Neural progenitor cell (in vitro differentiated cells): ENCODE measurements around the gene IGFL1. TPM values are rescaled to one million over a fixed set of nuclear protein-coding genes. Genes with fewer than 3 reads are reported as not detected.
"Not testable (repeated sequence)": the region's sequence is repeated elsewhere in the genome, so short reads cannot be mapped to it uniquely, and the experiment has no call there.

ENCODE experiments used
- DNase-seq: peaks from one replicate; pipeline ENCODE4 v3.0.0-alpha.2; 2016; ENCODE audit warnings: low spot score
- H2AFZ ChIP-seq: fragments of 200-600 bp; sonication (generic); replicated peaks from 2 replicates; pipeline ENCODE4 v1.6.1; 2016; ENCODE audit warnings: antibody characterized with exemption
- H3F3A ChIP-seq: fragments of 200-600 bp; sonication (generic); 2 replicates; pipeline ENCODE4 v1.6.1; 2016; ENCODE audit warnings: antibody characterized with exemption, low read depth
- H3K27ac ChIP-seq: fragments of 200-600 bp; sonication (generic); 2 replicates; pipeline ENCODE4 v1.5.1; 2016; ENCODE audit warnings: mild to moderate bottlenecking
- H3K27me3 ChIP-seq: fragments of 200-600 bp; sonication (generic); 2 replicates; pipeline ENCODE4 v1.6.1; 2016; ENCODE audit warnings: mild to moderate bottlenecking, moderate library complexity
- H3K36me3 ChIP-seq: fragments of 200-600 bp; sonication (generic); 2 replicates; pipeline ENCODE4 v1.5.1; 2016
- H3K4me1 ChIP-seq: fragments of 200-600 bp; sonication (generic); 2 replicates; pipeline ENCODE4 v1.6.1; 2016; ENCODE audit warnings: mixed run types
- H3K4me2 ChIP-seq: fragments of 200-600 bp; sonication (generic); 2 replicates; pipeline ENCODE4 v1.6.1; 2016
- H3K4me3 ChIP-seq: fragments of 200-600 bp; sonication (generic); 2 replicates; pipeline ENCODE4 v1.5.1; 2016
- H3K79me2 ChIP-seq: fragments of 200-600 bp; sonication (generic); 2 replicates; pipeline ENCODE4 v1.6.1; 2016; ENCODE audit warnings: low read depth
- H3K9ac ChIP-seq: fragments of 200-600 bp; sonication (generic); 2 replicates; pipeline ENCODE4 v1.6.1; 2016
- H3K9me3 ChIP-seq: fragments of 200-600 bp; sonication (generic); 2 replicates; pipeline ENCODE4 v1.5.1; 2016; ENCODE audit warnings: low read depth
- H4K20me1 ChIP-seq: fragments of 200-600 bp; sonication (generic); 2 replicates; pipeline ENCODE4 v1.6.1; 2016; ENCODE audit warnings: low read depth
- H3K27ac Mint-ChIP-seq: 3 replicates; pipeline ENCODE4 v1.8.0; 2021; ENCODE audit warnings: mixed read lengths
- H3K27me3 Mint-ChIP-seq: 2 replicates; pipeline ENCODE4 v1.8.0; 2022; ENCODE audit warnings: low read depth, mild to moderate bottlenecking, inconsistent platforms, moderate library complexity, mixed read lengths; ENCODE audit not compliant: insufficient read depth
- H3K36me3 Mint-ChIP-seq: 3 replicates; pipeline ENCODE4 v1.8.0; 2021; ENCODE audit warnings: mixed read lengths
- H3K4me1 Mint-ChIP-seq: 3 replicates; pipeline ENCODE4 v1.8.0; 2021; ENCODE audit warnings: mixed read lengths
- H3K4me3 Mint-ChIP-seq: 3 replicates; pipeline ENCODE4 v1.8.0; 2021; ENCODE audit warnings: mild to moderate bottlenecking, moderate library complexity, mixed read lengths
- H3K9me3 Mint-ChIP-seq: 3 replicates; pipeline ENCODE4 v1.8.0; 2020; ENCODE audit warnings: mixed read lengths
- CTCF ChIP-seq: fragments of 200-600 bp; sonication (generic); IDR thresholded peaks from 2 replicates; pipeline ENCODE4 v1.5.1; 2017; ENCODE audit warnings: antibody characterized with exemption, mild to moderate bottlenecking
- EZH2 ChIP-seq: fragments of 200-600 bp; sonication (generic); IDR thresholded peaks from 2 replicates; pipeline ENCODE4 v1.6.1; 2017; ENCODE audit warnings: antibody characterized with exemption, mild to moderate bottlenecking, moderate library complexity
- EZH2phosphoT487 ChIP-seq: fragments of 200-600 bp; sonication (generic); IDR thresholded peaks from 2 replicates; pipeline ENCODE4 v1.6.1; 2017; ENCODE audit warnings: antibody characterized with exemption
- total RNA-seq: library from RNA; depleted of rRNA; stranded (reverse); fragments of >200 nt; gene quantifications from 2 replicates; pipeline ENCODE4 v1.2.3, GENCODE V29; 2015; ENCODE audit warnings: low replicate concordance

IGFL1 gene
- total RNA-seq, 1 donor from 2014 or later = not detected

GRCh38 chr19:46251416-46251815 is 21.9 kb downstream of the IGFL1 start:
- TF ChIP-seq EZH2 = no peak
- no peak for TF ChIP-seq EZH2phosphoT487
- TF ChIP-seq CTCF = no peak
- H3K27ac Mint-ChIP-seq = no peak overlapping the region
- Histone ChIP-seq H4K20me1 (no peaks in the 10 kb centered on the region), H3K4me2 (no peak overlapping the region), H3K27ac (no peak overlapping the region), H2AFZ (no peak overlapping the region), H3K79me2 (no peaks in the 10 kb centered on the region), H3K9me3 (no peaks in the 10 kb centered on the region), H3F3A (no peaks in the 10 kb centered on the region), H3K9ac (no peak overlapping the region), H3K36me3 (no peaks in the 10 kb centered on the region), H3K27me3 (no peaks in the 10 kb centered on the region), H3K4me3 (no peak overlapping the region), H3K4me1 (peaks cover 8% of the 10 kb centered on the region)
- peaks cover 8% of the 10 kb centered on the region for H3K4me1 Mint-ChIP-seq
- no peak overlapping the region for H3K4me3 Mint-ChIP-seq
- no peak for DNase-seq
- H3K9me3 Mint-ChIP-seq = no peaks in the 10 kb centered on the region
- H3K27me3 Mint-ChIP-seq = peaks cover 3% of the 10 kb centered on the region
- no peaks in the 10 kb centered on the region for H3K36me3 Mint-ChIP-seq

- Histone ChIP-seq H3K79me2 (no peaks in the 10 kb centered on the region), H3K36me3 (no peaks in the 10 kb centered on the region), H2AFZ (no peak overlapping the region), H3K27me3 (no peaks in the 10 kb centered on the region), H3K4me1 (peaks cover 6% of the 10 kb centered on the region), H3K27ac (no peak overlapping the region), H4K20me1 (no peaks in the 10 kb centered on the region), H3K4me3 (no peak overlapping the region), H3K9me3 (no peaks in the 10 kb centered on the region), H3K4me2 (no peak overlapping the region), H3K9ac (no peak overlapping the region), H3F3A (no peaks in the 10 kb centered on the region)
- H3K4me3 Mint-ChIP-seq = no peak overlapping the region
- DNase-seq = no peak
- H3K27me3 Mint-ChIP-seq = peaks cover 3% of the 10 kb centered on the region
- no peak overlapping the region for H3K27ac Mint-ChIP-seq
- TF ChIP-seq EZH2 (no peak), CTCF (no peak), EZH2phosphoT487 (no peak)
- peaks cover 8% of the 10 kb centered on the region for H3K4me1 Mint-ChIP-seq
- H3K9me3 Mint-ChIP-seq = no peaks in the 10 kb centered on the region
- H3K36me3 Mint-ChIP-seq = no peaks in the 10 kb centered on the region
These were observed 25.2 kb downstream of the IGFL1 start for GRCh38 chr19:46254776-46255175.

- no peak overlapping the region for H3K9ac ChIP-seq
- H3K27me3 ChIP-seq = no peaks in the 10 kb centered on the region
- H3K36me3 Mint-ChIP-seq = no peaks in the 10 kb centered on the region
- H3K27ac ChIP-seq = no peak overlapping the region
- no peaks in the 10 kb centered on the region for H3K9me3 ChIP-seq
- no peaks in the 10 kb centered on the region for H3K36me3 ChIP-seq
- no peaks in the 10 kb centered on the region for H3F3A ChIP-seq
- no peaks in the 10 kb centered on the region for H3K9me3 Mint-ChIP-seq
- no peak overlapping the region for H3K4me3 Mint-ChIP-seq
- no peaks in the 10 kb centered on the region for H3K79me2 ChIP-seq
- no peaks in the 10 kb centered on the region for H4K20me1 ChIP-seq
- DNase-seq = no peak
- peaks cover 6% of the 10 kb centered on the region for H3K4me1 ChIP-seq
- TF ChIP-seq EZH2 = no peak
- TF ChIP-seq EZH2phosphoT487 = no peak
- no peak for TF ChIP-seq CTCF
- peaks cover 7% of the 10 kb centered on the region for H3K27me3 Mint-ChIP-seq
- no peak overlapping the region for H2AFZ ChIP-seq
- H3K4me2 ChIP-seq = no peak overlapping the region
- H3K4me1 Mint-ChIP-seq = peaks cover 8% of the 10 kb centered on the region
- H3K27ac Mint-ChIP-seq = no peak overlapping the region
- H3K4me3 ChIP-seq = no peak overlapping the region
These were observed 27.3 kb downstream of the IGFL1 start for GRCh38 chr19:46256855-46257254.

- not testable (repeated sequence) for H3K4me2 ChIP-seq, H3K27me3 Mint-ChIP-seq, H3K9ac ChIP-seq, H3K79me2 ChIP-seq, H3K36me3 ChIP-seq, H4K20me1 ChIP-seq, DNase-seq, H3K9me3 ChIP-seq, H3K4me1 Mint-ChIP-seq, H3K4me3 Mint-ChIP-seq, H2AFZ ChIP-seq, H3K27me3 ChIP-seq, H3F3A ChIP-seq, H3K27ac Mint-ChIP-seq, H3K27ac ChIP-seq, H3K9me3 Mint-ChIP-seq, H3K4me3 ChIP-seq, H3K36me3 Mint-ChIP-seq, H3K4me1 ChIP-seq
These were observed 32.0 kb downstream of the IGFL1 start for GRCh38 chr19:46261501-46261900.

- not testable (repeated sequence) for H3F3A ChIP-seq, H3K36me3 Mint-ChIP-seq, H3K27ac ChIP-seq, H3K79me2 ChIP-seq, H3K9me3 ChIP-seq, H3K4me3 Mint-ChIP-seq, H3K27me3 ChIP-seq, H3K4me1 ChIP-seq, H3K4me3 ChIP-seq, H3K9me3 Mint-ChIP-seq, DNase-seq, H3K36me3 ChIP-seq, H4K20me1 ChIP-seq, H3K9ac ChIP-seq, H3K4me2 ChIP-seq, H3K4me1 Mint-ChIP-seq, H3K27me3 Mint-ChIP-seq, H2AFZ ChIP-seq, H3K27ac Mint-ChIP-seq
These were observed 33.2 kb downstream of the IGFL1 start for GRCh38 chr19:46262684-46263296.

- not testable (repeated sequence) for H3K9me3 Mint-ChIP-seq, H3K79me2 ChIP-seq, H2AFZ ChIP-seq, H3K9ac ChIP-seq, H3K36me3 Mint-ChIP-seq, H3F3A ChIP-seq, H3K27me3 ChIP-seq, H3K4me1 ChIP-seq, H3K36me3 ChIP-seq, H3K4me3 Mint-ChIP-seq, H3K27ac Mint-ChIP-seq, H3K4me1 Mint-ChIP-seq, H3K27ac ChIP-seq, H3K4me2 ChIP-seq, DNase-seq, H3K9me3 ChIP-seq, H3K27me3 Mint-ChIP-seq, H3K4me3 ChIP-seq, H4K20me1 ChIP-seq
These were observed 35.3 kb downstream of the IGFL1 start for GRCh38 chr19:46264801-46265200.
